ENCODE results near the gene KRT24.

KRT24 gene

GRCh38 chr17:40694584-40694983 lies 9.0 kb downstream of the KRT24 start:
- no peak for DNase-seq (ENCODE audit: low read depth)

GRCh38 chr17:40687106-40687505 lies 16.4 kb downstream of the KRT24 start:
- no peak for DNase-seq (ENCODE audit: low read depth)

- no peak for DNase-seq (ENCODE audit: low read depth)
These were observed 17.4 kb downstream of the KRT24 start for GRCh38 chr17:40686192-40686591.

- DNase-seq (ENCODE audit: low read depth): no peak
These were observed 22.6 kb downstream of the KRT24 start for GRCh38 chr17:40680998-40681397.

- no peak for DNase-seq (ENCODE audit: low read depth)
These were observed 24.0 kb downstream of the KRT24 start for GRCh38 chr17:40679523-40679907.

- no peak for DNase-seq (ENCODE audit: low read depth)
These were observed 24.5 kb downstream of the KRT24 start for GRCh38 chr17:40678902-40679522.

GRCh38 chr17:40675905-40676304 lies 27.6 kb downstream of the KRT24 start:
- no peak for DNase-seq (ENCODE audit: low read depth)

- DNase-seq (ENCODE audit: low read depth): no peak
These were observed 30.9 kb downstream of the KRT24 start for GRCh38 chr17:40672654-40673053.

GRCh38 chr17:40671282-40671681 lies 32.3 kb downstream of the KRT24 start:
- no peak for DNase-seq (ENCODE audit: low read depth)

- DNase-seq (ENCODE audit: low read depth): no peak
These were observed 37.2 kb downstream of the KRT24 start for GRCh38 chr17:40666331-40666730.

GRCh38 chr17:40664582-40665333 lies 38.8 kb downstream of the KRT24 start, which contains the start of gene KRT222:
Gene KRT222, minus strand, starts transcription at chr17:40665177. Its CDS starts 78 bp downstream, at chr17:40665099.
- no peak for DNase-seq (ENCODE audit: low read depth)

- DNase-seq (ENCODE audit: low read depth): no peak
These were observed 40.3 kb downstream of the KRT24 start for GRCh38 chr17:40663252-40663651.

- DNase-seq (ENCODE audit: low read depth): no peak
These were observed 43.6 kb downstream of the KRT24 start for GRCh38 chr17:40659911-40660310.

GRCh38 chr17:40658396-40658795 lies 45.2 kb downstream of the KRT24 start:
- no peak for DNase-seq (ENCODE audit: low read depth)

- no peak for DNase-seq (ENCODE audit: low read depth)
These were observed 51.6 kb downstream of the KRT24 start for GRCh38 chr17:40651939-40652338.

- DNase-seq (ENCODE audit: low read depth): no peak
These were observed 55.1 kb downstream of the KRT24 start for GRCh38 chr17:40648384-40648968.
